Esophagus mucosa (tissue), 1 donor: ENCODE measurements around the gene PNLDC1. TPM values are rescaled to one million over a fixed set of nuclear protein-coding genes. Genes with fewer than 3 reads are reported as not detected.
"Not testable (repeated sequence)": the region's sequence is repeated elsewhere in the genome, so short reads cannot be mapped to it uniquely, and the experiment has no call there.

Source experiments
- ATAC-seq: fragments of 200-7000 bp; cut with Tn5 transposase; one replicate; pipeline ENCODE4 v1.9.1; 2020
- total RNA-seq: library from RNA; stranded (reverse); gene quantifications from one replicate; pipeline ENCODE4 v1.2.4, GENCODE V29; 2023
- donor health status: DM: yes; HTN: yes; CAD: no.

PNLDC1 gene
- total RNA-seq, 1 donor from 2014 or later = not detected

DNA sequence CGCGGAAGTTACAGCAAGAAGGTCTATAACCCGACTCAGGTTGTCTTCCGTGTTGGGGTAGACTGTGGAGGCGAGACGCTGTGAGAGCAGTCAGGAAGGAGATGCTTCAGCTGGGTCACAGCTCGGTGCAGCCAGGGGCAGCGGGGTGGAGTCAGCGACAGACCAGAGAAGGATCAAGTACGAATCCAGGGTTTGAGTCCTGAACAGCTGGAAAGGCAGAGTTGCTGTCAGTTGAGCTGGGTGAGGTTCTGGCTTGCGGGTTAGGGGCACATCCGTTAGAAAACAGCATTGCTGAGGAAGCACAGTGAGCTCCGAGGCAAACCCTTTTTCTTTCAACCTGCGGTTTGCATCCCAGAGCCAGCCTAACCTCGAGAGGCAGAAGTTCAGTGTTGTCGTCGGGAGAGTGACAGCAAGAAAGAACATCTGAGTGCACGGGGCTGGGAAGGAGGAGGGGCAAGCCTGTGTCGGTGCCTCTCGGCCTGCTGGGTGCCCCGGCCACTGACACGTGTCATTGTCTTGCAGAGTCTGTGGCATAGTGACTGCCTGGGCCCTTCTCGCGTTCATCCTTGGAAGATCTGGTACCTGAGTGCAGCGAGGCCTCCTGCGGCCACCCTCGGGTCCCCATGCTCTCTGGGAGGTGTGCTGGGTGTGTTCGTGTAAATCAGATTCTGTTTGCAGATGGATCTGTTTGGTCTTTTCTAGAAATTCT is 20.0 kb downstream of the PNLDC1 start:
- ATAC-seq = no peak

DNA sequence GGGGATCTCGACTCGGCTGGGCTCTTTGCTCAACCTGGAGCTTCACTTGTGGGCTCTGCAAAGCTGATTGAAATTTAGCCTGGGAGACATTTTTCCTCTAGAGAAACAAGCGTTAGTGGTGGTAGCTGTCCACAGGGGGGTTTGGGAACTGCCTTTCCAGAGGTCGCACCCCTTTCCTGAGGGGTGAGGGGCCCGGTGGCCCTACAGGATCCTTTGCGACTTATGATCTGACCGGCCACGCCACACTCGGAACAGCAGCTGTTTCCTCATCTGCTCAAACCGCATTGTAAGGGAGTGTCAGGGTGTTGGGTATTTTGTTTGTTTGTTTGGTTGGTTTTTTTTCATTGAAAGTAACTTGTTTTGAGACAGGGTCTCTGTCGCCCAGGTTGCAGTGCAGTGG is 21.0 kb downstream of the PNLDC1 start:
- ATAC-seq = no peak

DNA sequence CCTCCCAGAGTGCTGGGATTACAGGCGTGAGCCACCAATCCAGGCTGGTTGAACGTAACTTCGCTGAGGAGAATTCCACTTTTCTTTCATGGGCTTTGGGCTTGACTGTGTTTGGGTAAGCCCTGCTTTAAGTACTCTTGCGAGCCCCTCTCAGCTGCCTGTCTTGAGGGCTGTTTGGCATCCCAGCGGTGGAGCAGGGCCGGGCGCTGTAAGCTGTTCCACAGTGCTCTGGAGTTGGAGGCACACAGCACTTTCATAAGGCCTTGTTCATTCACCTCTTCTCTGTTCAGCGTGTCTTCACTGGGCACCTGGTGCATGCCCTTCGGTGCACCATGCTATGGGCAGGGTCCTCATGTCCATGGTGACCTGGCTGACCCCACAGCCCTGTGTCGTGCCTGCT is 21.6 kb downstream of the PNLDC1 start:
- ATAC-seq = no peak

DNA sequence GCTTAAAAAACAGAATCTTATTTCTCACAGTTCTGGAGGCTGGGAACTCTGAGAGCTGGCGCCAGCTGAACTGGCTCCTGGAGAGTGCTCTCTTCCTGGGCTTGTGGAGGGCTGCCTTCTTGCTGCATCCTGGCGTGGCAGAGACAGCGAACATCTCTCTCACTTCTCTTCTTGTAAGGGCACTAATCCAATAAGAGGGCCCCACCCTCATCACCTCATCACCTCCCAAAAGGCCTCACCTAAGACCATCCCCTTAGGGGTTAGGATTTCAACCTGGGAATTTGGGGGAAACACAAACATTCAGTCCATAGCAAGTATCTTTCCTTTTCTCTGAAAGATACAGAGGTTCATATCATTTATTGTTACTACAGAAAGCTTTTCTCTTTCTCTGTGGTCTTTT is 23.9 kb downstream of the PNLDC1 start:
- ATAC-seq = no peak

DNA sequence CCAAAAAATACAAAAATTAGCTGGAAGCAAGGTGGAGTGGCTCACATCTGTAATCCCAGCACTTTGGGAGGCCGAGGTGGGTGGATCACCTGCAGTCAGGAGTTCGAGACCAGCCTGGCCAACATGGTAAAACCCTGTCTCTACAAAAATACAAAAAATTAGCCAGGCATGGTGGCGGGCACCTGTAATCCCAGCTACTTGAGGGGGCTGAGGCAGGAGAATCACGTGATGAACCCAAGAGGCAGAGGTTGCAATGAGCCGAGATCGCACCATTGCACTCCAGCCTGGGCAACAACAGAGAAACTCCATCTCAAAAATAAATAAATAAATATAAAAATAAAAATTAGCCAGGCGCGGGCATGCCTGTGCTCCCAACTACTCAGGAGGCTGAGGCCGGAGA is 24.6 kb downstream of the PNLDC1 start:
- ATAC-seq = not testable (repeated sequence)

DNA sequence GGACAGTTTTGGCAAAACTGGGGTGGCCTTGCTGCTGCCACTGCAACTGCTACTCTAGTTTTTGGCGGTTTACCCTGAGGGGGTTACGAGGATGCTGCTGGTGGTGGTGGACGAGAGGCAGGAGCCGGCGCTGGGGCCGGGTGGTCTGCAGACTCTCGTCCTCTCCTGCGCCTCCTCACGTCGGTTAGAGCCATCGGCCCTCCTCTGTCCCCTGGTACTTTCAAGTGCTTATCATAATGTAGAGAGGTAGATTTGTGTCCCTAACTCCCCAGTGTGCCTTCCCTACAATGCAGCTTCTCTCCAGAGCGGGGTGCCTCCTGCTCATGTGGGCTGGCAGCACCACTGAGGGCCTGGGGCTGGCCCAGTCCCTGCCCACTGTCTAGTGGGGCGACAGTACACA is 25.9 kb downstream of the PNLDC1 start:
- no peak for ATAC-seq

DNA sequence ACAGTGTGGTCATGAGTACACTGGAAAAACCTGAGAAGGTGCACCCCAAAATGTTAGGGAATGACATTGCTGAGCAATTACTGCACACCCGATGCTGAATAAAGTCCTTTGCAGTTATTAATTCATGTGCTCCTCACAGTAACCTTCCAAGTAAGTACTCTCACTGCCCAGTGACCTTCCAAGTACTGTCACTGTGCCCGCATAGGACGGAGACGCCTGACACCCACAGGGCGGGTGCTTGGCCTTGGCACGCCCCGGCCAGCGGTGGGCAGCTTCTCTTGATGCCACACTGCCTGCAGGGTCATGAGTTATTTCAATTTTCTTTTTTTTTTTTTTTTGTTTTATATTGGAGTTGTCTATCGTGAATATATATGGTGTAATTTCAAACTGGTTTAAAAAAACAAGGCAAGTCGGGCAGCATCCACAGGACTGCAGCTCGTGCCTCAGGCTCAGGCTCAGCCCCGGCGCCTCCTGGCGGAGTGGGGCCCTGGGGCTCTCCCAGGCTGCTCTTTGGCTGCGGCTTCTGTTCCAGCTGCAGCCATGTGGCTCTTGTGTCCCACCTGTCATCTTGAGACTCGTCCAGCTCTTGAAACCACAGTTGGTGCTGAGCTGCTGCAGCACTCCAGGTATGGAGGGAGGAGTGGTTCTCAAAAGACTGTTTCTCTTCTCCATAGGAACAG is 27.0 kb downstream of the PNLDC1 start:
- ATAC-seq = no peak

DNA sequence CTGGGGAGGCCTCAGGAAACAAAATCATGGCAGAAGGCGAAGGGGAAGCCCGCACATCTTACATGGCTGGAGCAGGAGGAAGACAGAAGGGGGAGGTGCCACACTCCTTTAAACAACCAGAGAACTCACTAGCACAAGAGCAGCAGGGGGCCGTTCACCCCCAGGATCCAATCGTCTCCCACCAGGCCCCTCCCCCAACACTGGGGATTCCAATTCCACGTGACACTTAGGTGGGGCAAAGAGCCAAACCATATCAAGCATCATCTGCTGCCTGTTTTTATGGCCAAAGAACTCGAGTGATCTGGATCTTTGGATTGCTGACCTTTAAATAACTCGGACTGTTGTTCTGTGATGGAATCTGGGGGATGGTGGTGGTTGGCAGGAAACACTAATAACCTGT is 28.0 kb downstream of the PNLDC1 start:
- no peak for ATAC-seq

DNA sequence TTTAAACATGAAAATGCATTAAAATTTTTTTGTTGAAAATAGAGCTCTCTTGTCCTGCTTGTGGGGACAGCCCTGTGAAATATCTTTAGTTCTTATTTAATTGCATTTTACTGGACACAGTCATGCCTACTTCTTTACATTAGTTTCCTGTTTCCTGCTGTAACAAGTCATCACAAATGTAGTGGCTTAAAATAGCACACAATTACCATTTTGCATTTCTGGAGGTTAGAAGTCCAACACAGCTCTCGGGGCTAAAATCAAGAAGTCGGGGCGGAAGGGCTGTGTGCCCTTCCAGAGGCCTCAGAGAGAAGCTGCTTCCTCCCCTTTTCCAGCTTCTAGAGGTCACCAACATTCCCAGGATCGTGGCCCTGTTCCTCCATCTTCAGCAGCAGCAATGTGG is 29.4 kb downstream of the PNLDC1 start:
- ATAC-seq = no peak

DNA sequence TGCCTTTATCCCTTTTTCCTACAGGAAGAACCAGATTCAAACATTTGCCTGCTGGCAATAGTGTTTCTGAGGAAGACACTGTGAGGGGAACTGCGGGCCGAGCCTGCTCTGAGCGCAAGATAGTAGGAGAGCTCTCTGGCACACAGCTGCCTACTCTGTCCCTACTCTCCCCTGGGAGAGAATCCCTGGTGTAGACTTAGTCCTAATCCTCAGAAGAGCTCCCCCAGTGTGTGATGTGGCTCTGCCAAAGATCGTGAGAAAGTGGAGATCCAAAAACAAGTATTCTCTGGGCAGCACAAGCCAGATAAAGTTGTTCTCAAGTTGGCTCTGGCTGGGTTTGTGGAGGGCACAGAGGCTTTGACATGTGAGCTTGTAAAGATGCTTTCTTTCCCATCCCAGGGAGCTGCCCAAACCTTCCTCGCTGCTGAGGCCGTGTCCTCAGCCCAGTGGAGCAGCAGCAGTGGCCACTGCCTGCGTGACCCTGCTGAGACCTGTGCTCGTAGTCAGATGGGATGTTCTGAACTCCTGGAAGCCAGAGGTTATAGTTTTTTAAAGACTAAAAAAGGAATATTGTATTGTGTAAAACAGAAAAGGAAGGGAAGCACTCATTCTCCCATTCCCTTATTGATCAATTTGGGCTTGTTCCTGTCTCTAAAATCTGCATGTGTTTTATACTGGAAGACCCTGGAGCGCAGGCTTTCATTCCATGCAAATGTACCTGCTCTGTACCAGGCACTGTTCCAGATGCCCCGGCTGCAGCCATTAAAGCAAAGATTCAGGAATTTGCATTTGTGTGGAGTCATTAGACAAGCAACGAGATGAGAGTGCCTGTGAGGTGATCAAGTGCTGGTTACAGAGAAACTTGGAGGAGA is 30.7 kb downstream of the PNLDC1 start:
- ATAC-seq = no peak

DNA sequence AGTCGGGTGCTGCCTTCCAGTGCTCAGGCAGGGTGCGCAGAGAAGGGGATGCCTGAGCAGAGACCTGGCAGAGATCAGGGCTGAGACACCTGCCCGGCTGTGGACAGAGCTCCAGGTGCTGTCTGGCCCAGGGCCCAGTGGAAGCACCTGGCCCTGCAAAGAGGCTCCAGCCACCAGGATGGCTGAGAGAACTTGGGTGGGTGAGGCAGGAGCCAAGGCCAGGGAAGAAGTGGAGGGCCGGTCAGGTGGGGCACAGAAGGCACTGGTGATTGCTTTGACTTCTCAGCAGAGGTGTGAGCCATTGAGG is 31.2 kb downstream of the PNLDC1 start:
- no peak for ATAC-seq

DNA sequence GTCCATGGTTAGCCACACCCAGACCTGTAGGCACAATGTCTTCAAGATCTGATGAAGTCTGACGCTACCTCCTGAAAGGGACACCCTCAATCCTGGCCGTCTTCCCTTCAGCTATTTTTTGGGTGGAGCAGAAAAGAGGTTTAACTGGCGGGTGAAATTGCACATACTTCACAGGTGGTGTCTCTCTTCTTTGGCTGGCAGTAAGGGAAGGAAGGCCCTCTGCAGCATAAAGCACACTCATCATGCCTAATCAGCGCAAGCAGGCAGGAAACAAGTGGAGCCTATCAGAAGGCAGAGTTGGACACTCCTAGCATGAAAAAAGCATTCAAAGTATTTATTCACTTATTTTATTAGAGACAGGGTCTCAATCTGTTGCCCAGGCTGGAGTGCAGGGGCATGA is 32.9 kb downstream of the PNLDC1 start:
- ATAC-seq = peak; percentile 86

DNA sequence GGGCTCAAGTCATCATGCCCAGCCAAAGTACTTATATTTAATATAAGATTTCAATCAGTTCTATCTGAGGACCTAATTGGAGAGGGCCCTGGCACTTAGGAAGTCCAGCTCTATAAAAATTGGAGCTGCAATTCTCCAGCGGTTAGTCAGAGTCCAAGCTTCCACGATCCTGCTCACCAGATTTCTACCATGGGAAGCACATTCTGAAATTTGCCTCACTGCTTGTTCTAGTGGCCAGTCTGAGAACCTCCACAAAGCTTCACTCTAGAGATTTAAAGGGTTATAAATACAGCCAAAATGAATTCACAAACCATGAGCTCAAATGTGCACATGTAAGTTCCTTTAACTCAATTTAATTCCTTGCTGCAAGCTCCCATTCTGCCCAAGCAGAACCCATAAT is 33.5 kb downstream of the PNLDC1 start:
- no peak for ATAC-seq

DNA sequence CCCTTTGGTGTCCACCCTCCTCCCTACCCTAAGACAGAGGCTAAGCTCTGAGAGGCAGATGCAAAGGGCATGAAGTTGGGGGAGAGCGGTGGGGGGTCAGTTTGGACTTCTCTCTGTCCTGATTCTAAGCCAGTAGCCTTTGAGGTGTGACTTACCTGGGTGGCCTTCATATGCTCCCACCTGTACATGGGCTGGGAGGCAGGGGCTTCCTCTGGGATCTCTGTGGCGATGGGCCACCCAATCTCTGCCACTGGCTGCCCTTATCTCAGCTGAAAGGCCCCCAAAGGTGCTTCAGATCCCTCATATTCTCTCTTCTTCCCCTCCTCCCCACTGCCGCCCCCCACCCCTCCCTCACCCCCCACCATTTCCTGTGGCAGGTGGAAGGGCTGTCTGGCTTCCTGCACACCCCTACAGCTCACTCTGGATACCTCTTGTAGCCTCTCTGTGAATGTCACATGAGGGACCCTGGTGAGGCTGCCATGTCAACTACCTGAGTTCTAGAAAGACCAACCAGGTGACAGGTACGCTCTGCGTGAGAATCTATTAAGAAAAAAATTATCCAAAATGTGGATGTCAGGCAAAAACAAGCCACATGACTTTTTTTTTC is 34.0 kb downstream of the PNLDC1 start:
- ATAC-seq = no peak

DNA sequence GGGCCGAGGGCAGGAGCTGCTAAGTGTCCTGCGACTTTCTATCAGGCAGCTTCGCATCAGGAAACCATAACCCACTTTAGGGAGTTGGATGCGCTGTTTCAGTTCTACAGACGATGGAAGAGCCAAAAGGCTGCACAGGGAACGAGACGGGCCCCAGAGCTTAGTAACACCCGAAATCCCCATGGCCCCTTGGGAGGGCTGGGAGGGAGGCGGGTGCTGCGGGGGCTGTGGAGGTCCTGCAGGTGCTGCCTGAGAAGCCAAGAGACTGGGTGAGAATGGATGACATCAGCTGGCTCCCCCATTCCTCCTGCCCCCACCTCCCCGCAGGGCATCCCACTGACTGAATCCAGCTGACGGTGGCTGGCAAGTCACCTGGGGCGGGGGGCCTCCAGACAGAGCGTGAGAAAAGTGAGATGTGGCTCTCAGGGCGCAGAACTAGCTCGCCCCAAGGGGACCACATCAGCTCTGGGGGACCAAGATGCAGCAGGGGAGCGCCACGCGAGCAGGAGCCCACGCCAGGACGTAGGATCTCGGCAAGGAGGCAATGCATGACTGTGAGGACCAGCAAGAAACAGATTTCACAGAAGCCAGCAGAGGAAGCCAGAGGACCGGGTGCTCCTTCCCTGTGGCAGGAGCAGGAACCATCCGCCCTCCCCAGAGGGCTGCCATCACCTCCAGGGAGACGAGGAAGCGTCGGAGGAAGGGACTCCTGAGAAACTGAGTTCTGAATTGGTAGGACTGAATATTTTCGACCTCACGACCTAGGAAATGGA is 36.8 kb downstream of the PNLDC1 start:
- no peak for ATAC-seq

DNA sequence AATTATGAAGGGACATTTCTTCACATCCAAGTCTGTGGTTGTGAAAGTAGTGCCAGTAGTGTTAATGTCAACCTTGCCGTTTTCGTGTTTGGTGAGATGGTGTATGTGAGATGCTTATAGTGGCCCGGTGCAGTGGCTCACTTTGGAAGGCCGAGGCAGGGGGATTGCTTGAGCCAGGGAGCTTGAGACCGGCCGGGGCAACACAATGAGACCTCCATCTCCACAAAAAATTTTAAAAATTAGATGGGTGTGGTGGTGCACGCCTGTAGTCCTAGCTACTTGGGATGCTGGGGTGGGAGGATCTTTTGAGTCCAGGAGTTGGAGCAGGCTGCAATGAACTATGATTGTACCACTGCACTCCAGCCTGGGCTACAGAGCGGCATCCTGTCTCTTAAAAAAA is 37.4 kb downstream of the PNLDC1 start:
- no peak for ATAC-seq

DNA sequence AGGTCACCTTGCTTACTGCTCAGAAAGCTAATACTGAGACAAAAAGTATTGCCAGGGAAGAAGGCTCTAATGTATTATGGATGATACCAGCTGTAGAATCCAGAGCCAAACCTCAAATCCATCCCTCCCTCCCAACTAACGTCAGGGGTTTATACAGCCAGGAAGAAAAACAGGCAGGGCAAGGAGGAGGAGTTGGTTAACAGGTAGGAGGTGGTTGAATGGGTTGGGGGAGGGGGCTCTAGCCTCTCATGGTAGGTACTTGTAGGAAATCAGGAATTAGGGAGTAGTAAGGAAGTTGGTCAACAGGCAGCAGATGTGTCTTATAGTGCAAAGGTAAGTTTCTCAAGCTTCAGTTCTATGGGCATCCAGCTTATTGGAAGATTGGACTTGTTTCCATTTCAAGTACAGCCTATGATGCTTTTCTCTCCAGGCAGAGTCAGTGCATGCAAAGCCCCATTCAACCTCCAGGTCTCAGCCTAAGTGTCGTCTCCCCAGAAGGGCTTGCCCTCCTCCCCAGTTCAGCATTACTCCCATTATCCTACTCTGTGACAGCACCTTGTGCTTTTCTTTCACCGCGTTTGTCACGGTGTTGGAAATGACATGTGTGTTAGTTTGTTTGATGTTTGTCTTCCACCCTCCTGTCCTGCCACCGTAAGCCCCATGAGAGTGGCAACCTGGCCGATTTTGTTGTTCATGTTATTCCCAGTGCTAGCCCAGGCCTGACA is 38.1 kb downstream of the PNLDC1 start:
- ATAC-seq = no peak

DNA sequence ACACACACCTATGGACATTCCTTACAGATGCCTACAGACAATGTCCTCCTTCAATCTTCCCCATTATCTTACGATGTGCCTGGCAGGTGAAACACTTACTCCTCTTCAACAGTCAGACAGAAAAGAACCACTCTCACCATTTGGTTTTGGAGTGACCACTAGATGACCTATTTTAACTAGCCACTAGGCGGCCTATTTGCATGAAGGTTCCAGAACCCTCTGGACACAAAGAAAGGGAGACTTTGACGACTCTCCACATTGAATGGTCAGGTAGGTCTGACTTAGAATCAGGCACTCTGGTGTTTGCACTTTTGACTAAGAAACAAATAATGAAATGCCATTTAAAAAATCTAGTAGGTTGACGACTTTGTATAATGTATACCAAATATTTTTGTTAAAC is 42.0 kb downstream of the PNLDC1 start:
- ATAC-seq = no peak

DNA sequence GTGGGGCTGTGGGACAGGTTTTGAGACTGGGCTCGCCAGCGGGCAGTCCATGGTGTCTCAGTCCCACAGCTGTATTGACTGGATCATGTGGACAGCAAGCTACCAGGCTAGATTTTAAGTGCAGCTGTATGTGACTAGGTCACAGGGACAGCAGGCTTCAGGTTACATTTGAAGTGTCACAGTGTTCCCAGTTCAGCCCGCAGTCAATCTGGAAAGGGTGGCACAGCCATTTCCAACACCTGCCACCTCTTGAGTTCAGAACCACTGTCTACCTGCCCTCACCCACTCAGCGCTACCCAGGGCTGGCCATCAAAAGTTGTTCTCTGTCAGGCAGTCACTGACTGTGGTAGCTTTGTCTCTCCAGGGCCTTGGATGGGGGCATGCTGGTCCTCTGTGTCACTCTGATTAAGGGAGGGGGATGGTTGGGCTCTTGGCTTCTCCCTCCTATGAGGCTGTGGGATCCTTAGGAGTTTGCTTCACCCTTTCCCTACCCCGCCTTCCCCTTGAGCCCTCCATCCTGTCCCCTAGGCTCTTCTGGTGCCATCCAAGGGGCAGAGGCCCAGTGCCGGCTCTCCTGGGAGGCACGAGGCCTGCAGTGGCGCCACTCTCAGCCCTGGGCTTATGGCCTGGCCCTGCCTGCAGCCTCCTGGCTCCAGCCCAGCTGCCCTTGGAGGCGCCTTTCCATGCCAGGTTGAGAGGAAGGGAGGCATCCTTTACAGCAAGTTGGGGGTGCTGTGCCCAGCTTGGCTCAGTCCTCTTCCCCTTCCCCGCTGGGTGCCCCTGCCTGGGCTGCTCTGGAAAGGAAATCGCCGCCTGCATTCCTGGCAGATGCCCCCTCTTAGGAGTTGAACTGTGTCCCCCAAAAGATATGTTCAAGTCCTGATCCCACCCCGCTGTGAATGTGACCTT is 44.9 kb downstream of the PNLDC1 start:
- no peak for ATAC-seq

DNA sequence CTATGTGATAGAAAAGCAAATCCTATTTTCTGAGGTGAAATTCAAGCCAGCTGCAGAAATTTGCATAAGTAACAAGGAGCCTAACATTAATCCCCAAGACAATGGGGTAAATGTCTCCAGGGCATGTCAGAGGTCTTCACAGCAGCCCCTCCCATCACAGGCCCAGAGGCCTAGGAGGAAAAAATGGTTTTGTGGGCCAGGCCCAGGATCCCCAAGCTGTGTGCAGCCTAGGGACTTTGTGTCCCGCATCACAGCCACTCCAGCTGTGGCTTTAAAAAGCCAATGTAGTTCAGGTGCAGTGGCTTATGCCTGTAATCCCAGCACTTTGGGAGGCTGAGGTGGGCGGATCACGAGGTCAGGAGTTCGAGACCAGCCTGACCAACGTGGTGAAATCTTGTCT is 48.5 kb downstream of the PNLDC1 start:
- not testable (repeated sequence) for ATAC-seq

DNA sequence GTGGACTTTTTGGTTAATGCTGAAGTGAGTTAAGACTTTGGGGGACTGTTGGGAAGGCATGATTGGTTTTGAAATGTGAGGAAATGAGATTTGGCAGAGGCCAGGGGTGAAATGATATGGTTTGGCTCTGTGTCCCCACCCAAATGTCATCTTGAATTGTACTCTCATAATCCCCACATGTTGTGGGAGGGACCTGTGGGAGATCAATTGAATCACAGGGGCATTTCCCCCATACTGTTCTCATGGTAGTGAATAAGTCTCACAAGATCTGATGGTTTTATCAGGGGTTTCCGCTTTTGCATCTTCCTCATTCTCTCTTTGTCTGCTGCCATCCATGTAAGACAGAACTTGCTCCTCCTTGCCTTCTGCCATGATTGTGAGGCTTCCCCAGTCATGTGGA is 49.8 kb downstream of the PNLDC1 start:
- not testable (repeated sequence) for ATAC-seq
